ENCODE measurements around the gene POLR1A.

The POLR1A gene

GRCh38 chr2:86032861-86033595 lies 72.7 kb downstream of the POLR1A start:
- no peak overlapping the region for H3K9ac ChIP-seq (ENCODE audit: low read depth, low read length)
- no peaks in the 10 kb centered on the region for H3K9me3 ChIP-seq (ENCODE audit: control insufficient read depth, insufficient read depth, low read length)
- peaks cover 39% of the 10 kb centered on the region for H3K36me3 ChIP-seq (ENCODE audit: insufficient read depth, low read length)
- H3K4me1 ChIP-seq (ENCODE audit: insufficient read depth, low read length): peaks cover 12% of the 10 kb centered on the region

GRCh38 chr2:86031606-86032005 lies 74.1 kb downstream of the POLR1A start:
- peaks cover 2% of the 10 kb centered on the region for H3K4me1 ChIP-seq (ENCODE audit: insufficient read depth, low read length)
- H3K9me3 ChIP-seq (ENCODE audit: control insufficient read depth, insufficient read depth, low read length): no peaks in the 10 kb centered on the region
- peaks cover 45% of the 10 kb centered on the region for H3K36me3 ChIP-seq (ENCODE audit: insufficient read depth, low read length)
- no peak overlapping the region for H3K9ac ChIP-seq (ENCODE audit: low read depth, low read length)

- H3K9ac ChIP-seq (ENCODE audit: low read depth, low read length): no peak overlapping the region
- H3K9me3 ChIP-seq (ENCODE audit: control insufficient read depth, insufficient read depth, low read length): no peaks in the 10 kb centered on the region
- peaks cover 48% of the 10 kb centered on the region for H3K36me3 ChIP-seq (ENCODE audit: insufficient read depth, low read length)
- no peaks in the 10 kb centered on the region; the same call in 1 of the 2 replicates for H3K4me1 ChIP-seq (ENCODE audit: insufficient read depth, low read length)
Measured at GRCh38 chr2:86031151-86031550, 74.5 kb downstream of the POLR1A start.

- Histone ChIP-seq H3K9me3 (ENCODE audit: control insufficient read depth, insufficient read depth, low read length) (no peaks in the 10 kb centered on the region), H3K36me3 (ENCODE audit: insufficient read depth, low read length) (peaks cover 48% of the 10 kb centered on the region), H3K9ac (ENCODE audit: low read depth, low read length) (no peak overlapping the region), H3K4me1 (ENCODE audit: insufficient read depth, low read length) (no peaks in the 10 kb centered on the region)
Measured at GRCh38 chr2:86029873-86030272, 75.8 kb downstream of the POLR1A start.

- H3K4me1 ChIP-seq (ENCODE audit: insufficient read depth, low read length): no peaks in the 10 kb centered on the region
- H3K36me3 ChIP-seq (ENCODE audit: insufficient read depth, low read length): peaks cover 48% of the 10 kb centered on the region
- no peaks in the 10 kb centered on the region for H3K9me3 ChIP-seq (ENCODE audit: control insufficient read depth, insufficient read depth, low read length)
- no peak overlapping the region for H3K9ac ChIP-seq (ENCODE audit: low read depth, low read length)
Measured at GRCh38 chr2:86028766-86029381, 76.8 kb downstream of the POLR1A start.

GRCh38 chr2:86027922-86028765 lies 77.5 kb downstream of the POLR1A start:
- Histone ChIP-seq H3K4me1 (ENCODE audit: insufficient read depth, low read length) (no peaks in the 10 kb centered on the region), H3K36me3 (ENCODE audit: insufficient read depth, low read length) (peaks cover 44% of the 10 kb centered on the region), H3K9me3 (ENCODE audit: control insufficient read depth, insufficient read depth, low read length) (no peaks in the 10 kb centered on the region), H3K9ac (ENCODE audit: low read depth, low read length) (no peak overlapping the region)

GRCh38 chr2:86027196-86027921 lies 78.3 kb downstream of the POLR1A start:
- H3K4me1 ChIP-seq (ENCODE audit: insufficient read depth, low read length): no peaks in the 10 kb centered on the region
- no peaks in the 10 kb centered on the region for H3K9me3 ChIP-seq (ENCODE audit: control insufficient read depth, insufficient read depth, low read length)
- no peak overlapping the region for H3K9ac ChIP-seq (ENCODE audit: low read depth, low read length)
- peaks cover 37% of the 10 kb centered on the region for H3K36me3 ChIP-seq (ENCODE audit: insufficient read depth, low read length)

GRCh38 chr2:86026744-86027065 lies 79.0 kb downstream of the POLR1A start:
- no peak overlapping the region for H3K9ac ChIP-seq (ENCODE audit: low read depth, low read length)
- no peaks in the 10 kb centered on the region for H3K9me3 ChIP-seq (ENCODE audit: control insufficient read depth, insufficient read depth, low read length)
- H3K36me3 ChIP-seq (ENCODE audit: insufficient read depth, low read length): peaks cover 31% of the 10 kb centered on the region; the same call in 1 of the 2 replicates
- H3K4me1 ChIP-seq (ENCODE audit: insufficient read depth, low read length): no peaks in the 10 kb centered on the region

GRCh38 chr2:86025976-86026743 lies 79.5 kb downstream of the POLR1A start:
- Histone ChIP-seq H3K36me3 (ENCODE audit: insufficient read depth, low read length) (peaks cover 26% of the 10 kb centered on the region; the same call in 1 of the 2 replicates), H3K9ac (ENCODE audit: low read depth, low read length) (no peak overlapping the region), H3K4me1 (ENCODE audit: insufficient read depth, low read length) (no peaks in the 10 kb centered on the region), H3K9me3 (ENCODE audit: control insufficient read depth, insufficient read depth, low read length) (no peaks in the 10 kb centered on the region)

GRCh38 chr2:86025229-86025820 lies 80.4 kb downstream of the POLR1A start:
- H3K9ac ChIP-seq (ENCODE audit: low read depth, low read length): no peak overlapping the region
- peaks cover 19% of the 10 kb centered on the region; the same call in 1 of the 2 replicates for H3K36me3 ChIP-seq (ENCODE audit: insufficient read depth, low read length)
- H3K4me1 ChIP-seq (ENCODE audit: insufficient read depth, low read length): no peaks in the 10 kb centered on the region
- no peaks in the 10 kb centered on the region for H3K9me3 ChIP-seq (ENCODE audit: control insufficient read depth, insufficient read depth, low read length)

- peaks cover 14% of the 10 kb centered on the region; the same call in 1 of the 2 replicates for H3K36me3 ChIP-seq (ENCODE audit: insufficient read depth, low read length)
Measured at GRCh38 chr2:86023366-86023712, 82.3 kb downstream of the POLR1A start.

GRCh38 chr2:86022661-86023365 lies 82.9 kb downstream of the POLR1A start:
- no peaks in the 10 kb centered on the region for H3K4me1 ChIP-seq (ENCODE audit: insufficient read depth, low read length)
- no peak overlapping the region for H3K9ac ChIP-seq (ENCODE audit: low read depth, low read length)
- peaks cover 14% of the 10 kb centered on the region; the same call in 1 of the 2 replicates for H3K36me3 ChIP-seq (ENCODE audit: insufficient read depth, low read length)
- H3K9me3 ChIP-seq (ENCODE audit: control insufficient read depth, insufficient read depth, low read length): no peaks in the 10 kb centered on the region

More at GRCh38 chr2:86023366-86023712, 82.3 kb downstream of the POLR1A start:
- Histone ChIP-seq H3K9me3 (ENCODE audit: control insufficient read depth, insufficient read depth, low read length) (no peaks in the 10 kb centered on the region), H3K9ac (ENCODE audit: low read depth, low read length) (no peak overlapping the region), H3K4me1 (ENCODE audit: insufficient read depth, low read length) (no peaks in the 10 kb centered on the region)
